Skeletal muscle satellite cell (primary cell): ENCODE measurements around the gene RPTOR.

Experiments
- H3K27me3 ChIP-seq: 2 replicates; pipeline ENCODE4 v1.7.0; 2013; ENCODE audit warnings: low read length; ENCODE audit not compliant: control insufficient read depth, insufficient read depth
- H3K36me3 ChIP-seq: 2 replicates; pipeline ENCODE4 v1.7.0; 2013; ENCODE audit warnings: mild to moderate bottlenecking, control low read depth, low read length; ENCODE audit not compliant: insufficient read depth
- H3K4me1 ChIP-seq: 2 replicates; pipeline ENCODE4 v1.7.0; 2013; ENCODE audit warnings: low read length; ENCODE audit not compliant: control insufficient read depth, insufficient read depth
- H3K4me2 ChIP-seq: 2 replicates; pipeline ENCODE4 v1.7.0; 2013; ENCODE audit warnings: mild to moderate bottlenecking, low read length
- H3K4me3 ChIP-seq: 2 replicates; pipeline ENCODE4 v1.7.0; 2013; ENCODE audit warnings: low read length
- H3K9ac ChIP-seq: 2 replicates; pipeline ENCODE4 v1.7.0; 2013; ENCODE audit warnings: mild to moderate bottlenecking, low read depth, low read length, moderate library complexity
- H3K9me3 ChIP-seq: replicated peaks from 2 replicates; pipeline ENCODE4 v1.7.0; 2013; ENCODE audit warnings: mild to moderate bottlenecking, control low read depth, low read length

The RPTOR gene

GRCh38 chr17:80830020-80830780, 285.6 kb downstream of the RPTOR start:
- no peak overlapping the region for H3K9ac ChIP-seq
- H3K4me3 ChIP-seq, result no peak overlapping the region
- H3K36me3 ChIP-seq, result peaks cover 13% of the 10 kb centered on the region
- peaks cover 42% of the 10 kb centered on the region for H3K4me1 ChIP-seq
- H3K9me3 ChIP-seq, result no peaks in the 10 kb centered on the region
- no peak overlapping the region for H3K4me2 ChIP-seq
- H3K27me3 ChIP-seq, result no peaks in the 10 kb centered on the region

- peaks cover 10% of the 10 kb centered on the region for H3K36me3 ChIP-seq
- H3K4me2 ChIP-seq, result no peak overlapping the region
- no peaks in the 10 kb centered on the region for H3K9me3 ChIP-seq
- H3K27me3 ChIP-seq, result no peaks in the 10 kb centered on the region
- H3K4me1 ChIP-seq, result peaks cover 39% of the 10 kb centered on the region
- H3K4me3 ChIP-seq, result no peak overlapping the region
- H3K9ac ChIP-seq, result no peak overlapping the region
Measured at GRCh38 chr17:80831491-80831890, 286.9 kb downstream of the RPTOR start.

GRCh38 chr17:80832266-80832676, 287.6 kb downstream of the RPTOR start:
- H3K9ac ChIP-seq, result peak overlapping the region; percentile 82
- H3K4me2 ChIP-seq, result peak overlapping the region; percentile 88
- no peaks in the 10 kb centered on the region for H3K9me3 ChIP-seq
- peak overlapping the region; percentile 70 for H3K4me3 ChIP-seq
- no peaks in the 10 kb centered on the region for H3K27me3 ChIP-seq
- peaks cover 10% of the 10 kb centered on the region for H3K36me3 ChIP-seq
- peaks cover 33% of the 10 kb centered on the region for H3K4me1 ChIP-seq

GRCh38 chr17:80832888-80833583, 288.4 kb downstream of the RPTOR start:
- no peaks in the 10 kb centered on the region for H3K9me3 ChIP-seq
- no peaks in the 10 kb centered on the region for H3K27me3 ChIP-seq
- H3K36me3 ChIP-seq, result peaks cover 2% of the 10 kb centered on the region
- H3K4me3 ChIP-seq, result peak overlapping the region; percentile 70
- peak overlapping the region; percentile 88 for H3K4me2 ChIP-seq
- H3K9ac ChIP-seq, result peak overlapping the region; percentile 82
- H3K4me1 ChIP-seq, result peaks cover 25% of the 10 kb centered on the region

- Histone ChIP-seq H3K4me1 (peaks cover 24% of the 10 kb centered on the region), H3K4me2 (peak overlapping the region; percentile 37), H3K9ac (peak overlapping the region; percentile 16), H3K4me3 (no peak overlapping the region), H3K9me3 (no peaks in the 10 kb centered on the region), H3K36me3 (no peaks in the 10 kb centered on the region), H3K27me3 (no peaks in the 10 kb centered on the region)
Measured at GRCh38 chr17:80833952-80834892, 289.6 kb downstream of the RPTOR start.

- no peak overlapping the region for H3K9ac ChIP-seq
- H3K9me3 ChIP-seq, result no peaks in the 10 kb centered on the region
- no peaks in the 10 kb centered on the region for H3K27me3 ChIP-seq
- no peak overlapping the region for H3K4me3 ChIP-seq
- no peaks in the 10 kb centered on the region for H3K36me3 ChIP-seq
- no peak overlapping the region for H3K4me2 ChIP-seq
- H3K4me1 ChIP-seq, result peaks cover 24% of the 10 kb centered on the region
Measured at GRCh38 chr17:80834893-80835275, 290.2 kb downstream of the RPTOR start.

GRCh38 chr17:80835816-80836657, 291.4 kb downstream of the RPTOR start:
- Histone ChIP-seq H3K4me2 (no peak overlapping the region), H3K36me3 (no peaks in the 10 kb centered on the region), H3K9ac (no peak overlapping the region), H3K4me3 (no peak overlapping the region), H3K9me3 (no peaks in the 10 kb centered on the region), H3K27me3 (no peaks in the 10 kb centered on the region), H3K4me1 (peaks cover 24% of the 10 kb centered on the region)

- H3K9me3 ChIP-seq, result no peaks in the 10 kb centered on the region
- no peaks in the 10 kb centered on the region for H3K36me3 ChIP-seq
- H3K27me3 ChIP-seq, result no peaks in the 10 kb centered on the region
- no peak overlapping the region for H3K9ac ChIP-seq
- H3K4me2 ChIP-seq, result no peak overlapping the region
- H3K4me1 ChIP-seq, result peaks cover 24% of the 10 kb centered on the region
- no peak overlapping the region for H3K4me3 ChIP-seq
Measured at GRCh38 chr17:80836658-80836965, 292.0 kb downstream of the RPTOR start.

GRCh38 chr17:80836971-80837481, 292.4 kb downstream of the RPTOR start:
- Histone ChIP-seq H3K9me3 (no peaks in the 10 kb centered on the region), H3K27me3 (no peaks in the 10 kb centered on the region), H3K4me2 (no peak overlapping the region), H3K9ac (no peak overlapping the region), H3K36me3 (no peaks in the 10 kb centered on the region), H3K4me1 (peaks cover 24% of the 10 kb centered on the region), H3K4me3 (no peak overlapping the region)

GRCh38 chr17:80837711-80838110, 293.1 kb downstream of the RPTOR start:
- Histone ChIP-seq H3K27me3 (no peaks in the 10 kb centered on the region), H3K9me3 (no peaks in the 10 kb centered on the region), H3K4me3 (no peak overlapping the region), H3K9ac (no peak overlapping the region), H3K36me3 (no peaks in the 10 kb centered on the region), H3K4me1 (peaks cover 17% of the 10 kb centered on the region), H3K4me2 (no peak overlapping the region)
